GM21381 (cell line): ENCODE results near the gene TGFBI.
"Not testable (repeated sequence)": the region's sequence is repeated elsewhere in the genome, so short reads cannot be mapped to it uniquely, and the experiment has no call there.

Experiments
- ATAC-seq: cut with Tn5 transposase; IDR thresholded peaks from one replicate; pipeline ENCODE4 v1.9.1; 2021; ENCODE audit warnings: mild to moderate bottlenecking, moderate library complexity; ENCODE audit not compliant: unreplicated experiment

Gene TGFBI

GRCh38 chr5:136043968-136044610, 15.3 kb downstream of the TGFBI start:
- no peak for ATAC-seq

DNA sequence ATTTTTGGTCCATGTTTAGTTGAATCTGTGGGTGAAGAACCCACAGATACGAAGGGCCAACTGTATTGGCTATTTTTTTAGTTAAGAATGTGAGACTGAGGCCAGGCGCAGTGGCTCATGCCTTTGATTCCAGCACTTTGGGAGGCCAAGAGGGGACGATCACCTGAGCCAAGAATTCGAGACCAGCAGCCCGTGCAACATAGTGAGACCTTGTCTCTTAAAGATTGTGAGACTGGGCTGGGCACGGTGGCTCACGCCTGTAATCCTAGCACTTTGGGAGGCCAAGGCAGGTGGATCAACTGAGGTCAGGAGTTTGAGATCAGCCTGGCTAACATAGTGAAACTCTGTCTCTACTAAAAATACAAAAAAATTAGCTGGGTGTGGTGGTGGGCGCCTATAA, 16.2 kb downstream of the TGFBI start:
- not testable (repeated sequence) for ATAC-seq

GRCh38 chr5:136046246-136046645, 17.5 kb downstream of the TGFBI start:
- no peak for ATAC-seq

- ATAC-seq: no peak
Observed at GRCh38 chr5:136047858-136048257, 19.1 kb downstream of the TGFBI start.

- ATAC-seq: no peak
Observed at GRCh38 chr5:136048966-136049365, 20.2 kb downstream of the TGFBI start.

- ATAC-seq: no peak
Observed at GRCh38 chr5:136051486-136052220, 22.9 kb downstream of the TGFBI start.

DNA sequence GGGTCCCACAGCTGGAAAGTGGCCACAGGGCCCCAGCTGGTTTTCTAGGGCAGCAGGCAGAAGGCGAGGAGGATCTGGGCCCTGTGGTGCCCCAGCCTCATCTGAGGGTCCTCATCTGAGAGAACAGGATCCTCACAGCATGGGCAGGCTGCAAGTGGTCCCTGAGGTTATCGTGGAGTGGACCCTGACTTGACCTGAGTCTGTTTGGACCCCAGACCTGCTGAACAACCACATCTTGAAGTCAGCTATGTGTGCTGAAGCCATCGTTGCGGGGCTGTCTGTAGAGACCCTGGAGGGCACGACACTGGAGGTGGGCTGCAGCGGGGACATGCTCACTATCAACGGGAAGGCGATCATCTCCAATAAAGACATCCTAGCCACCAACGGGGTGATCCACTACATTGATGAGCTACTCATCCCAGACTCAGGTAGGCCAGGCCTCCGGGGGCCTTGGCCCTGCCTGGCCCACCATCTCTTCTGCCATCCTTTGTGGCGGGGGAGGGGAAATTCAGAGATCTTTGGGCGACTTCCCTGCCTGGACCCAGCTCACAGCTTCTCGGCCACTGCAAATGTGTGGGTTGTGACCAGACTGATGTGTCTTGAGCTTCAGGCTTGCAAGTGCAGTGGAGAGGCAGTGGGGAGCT, 24.0 kb downstream of the TGFBI start:
- no peak for ATAC-seq

GRCh38 chr5:136053336-136054141, 24.8 kb downstream of the TGFBI start:
- no peak for ATAC-seq

- no peak for ATAC-seq
Observed at GRCh38 chr5:136054142-136055019, 25.6 kb downstream of the TGFBI start.

DNA sequence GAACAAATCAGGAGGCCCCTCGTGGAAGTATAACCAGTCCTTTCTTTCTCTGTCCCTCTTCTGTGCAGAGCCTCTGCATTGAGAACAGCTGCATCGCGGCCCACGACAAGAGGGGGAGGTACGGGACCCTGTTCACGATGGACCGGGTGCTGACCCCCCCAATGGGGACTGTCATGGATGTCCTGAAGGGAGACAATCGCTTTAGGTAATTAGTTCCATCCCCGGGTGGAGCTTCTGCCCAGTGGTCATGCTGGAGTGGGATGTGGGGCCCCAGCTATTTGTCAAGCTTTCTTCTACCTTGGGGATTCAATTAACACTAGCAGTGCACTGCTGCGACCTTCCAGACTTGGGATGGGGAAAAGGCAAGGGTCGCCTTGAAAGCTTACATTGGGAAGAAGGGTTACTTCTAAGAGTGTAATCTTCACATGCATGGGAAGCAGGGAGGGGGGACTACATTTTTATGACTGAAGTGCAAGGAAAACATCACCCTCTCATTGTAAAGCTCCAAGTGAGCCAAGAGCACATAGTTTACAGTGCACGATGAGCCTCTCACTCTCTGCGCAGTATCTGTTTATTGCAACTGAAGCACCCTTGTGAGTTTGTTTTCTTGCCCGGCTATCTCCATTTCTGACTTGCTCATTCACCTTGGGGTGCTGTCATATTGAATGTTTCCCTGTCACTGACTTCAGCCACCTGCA, 27.0 kb downstream of the TGFBI start:
- no peak for ATAC-seq

DNA sequence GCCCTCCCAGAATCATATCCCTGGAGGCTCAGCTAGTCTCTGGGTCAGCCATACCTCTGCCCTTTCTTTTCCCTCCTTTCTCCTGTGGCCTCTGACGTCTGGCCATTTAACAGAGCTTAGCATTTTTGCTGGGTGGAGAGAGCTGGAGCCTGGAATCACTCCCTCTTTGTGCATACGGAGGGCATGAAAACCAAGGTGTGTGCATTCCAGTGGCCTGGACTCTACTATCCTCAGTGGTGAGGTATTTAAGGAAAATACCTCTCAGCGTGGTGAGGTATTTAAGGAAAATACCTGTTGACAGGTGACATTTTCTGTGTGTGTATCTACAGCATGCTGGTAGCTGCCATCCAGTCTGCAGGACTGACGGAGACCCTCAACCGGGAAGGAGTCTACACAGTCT, 27.5 kb downstream of the TGFBI start:
- ATAC-seq: no peak

DNA sequence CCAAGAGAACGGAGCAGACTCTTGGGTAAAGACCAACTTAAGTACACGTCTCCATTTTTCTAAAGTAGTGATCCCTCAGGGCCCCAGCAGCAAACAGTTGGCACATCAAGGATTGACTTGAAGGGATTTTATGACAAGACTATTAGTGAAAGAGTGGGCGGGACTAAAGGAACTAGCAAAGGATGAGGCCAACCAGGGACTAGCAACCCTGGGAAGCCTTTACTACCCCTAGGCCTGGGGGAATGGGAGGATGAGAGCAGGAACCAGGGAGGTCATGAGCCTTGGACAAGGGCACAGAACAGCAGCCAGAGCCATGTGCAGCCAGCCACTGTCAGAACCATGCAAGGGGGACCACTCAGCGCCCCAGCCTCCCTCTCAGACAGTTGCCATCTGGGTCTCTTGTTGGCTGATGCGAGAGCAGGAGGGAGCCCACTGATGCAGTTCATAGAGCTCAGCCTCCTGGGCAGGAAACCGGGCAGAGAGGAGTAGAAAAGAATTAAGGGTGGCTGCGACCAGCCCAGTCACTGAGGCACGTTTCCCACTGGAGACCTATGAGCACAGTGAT, 28.1 kb downstream of the TGFBI start:
- ATAC-seq: no peak

- ATAC-seq: no peak
Observed at GRCh38 chr5:136057401-136058038, 28.7 kb downstream of the TGFBI start.

- ATAC-seq: no peak
Observed at GRCh38 chr5:136058039-136058971, 29.5 kb downstream of the TGFBI start.

DNA sequence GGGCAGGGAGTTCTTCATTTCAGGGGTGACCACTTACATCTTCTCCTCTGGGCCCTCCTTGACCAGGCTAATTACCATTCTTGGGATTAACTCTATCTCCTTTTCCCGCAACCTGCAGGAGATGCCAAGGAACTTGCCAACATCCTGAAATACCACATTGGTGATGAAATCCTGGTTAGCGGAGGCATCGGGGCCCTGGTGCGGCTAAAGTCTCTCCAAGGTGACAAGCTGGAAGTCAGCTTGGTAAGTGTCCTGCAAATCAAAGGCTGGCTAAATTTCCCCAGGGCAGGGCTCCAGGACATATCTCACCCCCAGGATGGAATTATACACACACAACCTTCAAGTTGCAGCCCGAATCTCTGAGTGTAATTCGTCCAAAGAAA, 30.2 kb downstream of the TGFBI start:
- ATAC-seq: no peak

DNA sequence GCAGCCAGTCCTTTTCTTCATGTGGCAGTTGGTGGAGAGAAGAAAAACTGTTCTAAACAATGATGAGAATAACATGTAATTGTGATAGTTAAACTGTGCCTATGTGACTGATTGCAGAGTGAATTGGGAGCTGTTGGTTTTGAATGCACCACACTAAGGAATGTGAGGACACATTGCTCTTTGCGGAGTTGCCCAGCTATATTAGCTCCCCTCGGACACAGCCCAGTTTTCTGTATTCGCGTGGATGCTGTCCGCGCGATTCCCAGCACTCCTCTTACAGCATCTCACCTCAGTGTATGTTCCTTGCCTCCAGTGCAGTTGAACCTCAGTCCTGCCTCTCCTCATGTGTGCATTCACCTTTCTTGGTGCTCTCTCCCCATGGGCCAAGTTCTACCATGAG, 32.2 kb downstream of the TGFBI start:
- ATAC-seq: no peak

DNA sequence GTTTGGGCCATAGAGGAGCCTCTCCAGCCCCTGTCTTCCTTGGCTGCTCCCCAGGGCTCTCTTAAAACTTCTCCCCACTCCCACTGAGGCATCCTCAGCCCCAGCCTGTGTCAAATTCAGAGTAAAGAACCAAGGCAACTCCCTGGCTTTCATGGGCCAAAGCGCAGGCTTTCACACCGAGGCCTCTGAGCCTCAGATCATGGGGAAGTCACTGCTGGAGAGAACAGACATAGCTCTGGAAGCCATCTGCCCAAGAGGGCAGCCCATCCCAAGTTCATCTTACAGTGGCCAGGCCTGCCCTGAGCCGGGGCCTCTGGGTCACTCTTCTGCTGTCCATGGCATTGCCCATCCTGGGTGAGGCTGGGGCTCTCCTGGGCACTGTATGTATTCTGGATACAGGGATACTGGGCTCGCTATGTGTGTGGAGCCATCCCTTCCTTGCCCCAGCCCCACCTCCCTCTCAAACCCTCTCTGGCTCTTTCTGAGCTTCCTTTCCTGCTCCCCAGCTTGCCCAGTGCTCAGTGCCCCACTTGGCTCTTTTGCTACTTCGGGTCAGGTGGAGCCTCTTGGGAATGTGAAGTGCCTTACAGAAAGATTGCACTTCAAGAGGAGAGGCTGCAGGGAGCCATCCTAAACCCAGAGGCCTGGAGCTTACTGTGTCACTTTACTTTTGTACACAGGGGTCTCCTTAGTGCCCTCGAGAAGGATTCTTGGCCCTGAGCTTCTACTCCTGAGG, 33.0 kb downstream of the TGFBI start:
- ATAC-seq: no peak
